ENCODE data around the gene SART3. TPM values are rescaled to one million over a fixed set of nuclear protein-coding genes. Genes with fewer than 3 reads are reported as not detected.

Gene SART3
- total and polyA plus RNA-seq, 2 of the 4 experiments (the other 2 are of a cell fraction): 22.6 to 37.8 TPM

DNA sequence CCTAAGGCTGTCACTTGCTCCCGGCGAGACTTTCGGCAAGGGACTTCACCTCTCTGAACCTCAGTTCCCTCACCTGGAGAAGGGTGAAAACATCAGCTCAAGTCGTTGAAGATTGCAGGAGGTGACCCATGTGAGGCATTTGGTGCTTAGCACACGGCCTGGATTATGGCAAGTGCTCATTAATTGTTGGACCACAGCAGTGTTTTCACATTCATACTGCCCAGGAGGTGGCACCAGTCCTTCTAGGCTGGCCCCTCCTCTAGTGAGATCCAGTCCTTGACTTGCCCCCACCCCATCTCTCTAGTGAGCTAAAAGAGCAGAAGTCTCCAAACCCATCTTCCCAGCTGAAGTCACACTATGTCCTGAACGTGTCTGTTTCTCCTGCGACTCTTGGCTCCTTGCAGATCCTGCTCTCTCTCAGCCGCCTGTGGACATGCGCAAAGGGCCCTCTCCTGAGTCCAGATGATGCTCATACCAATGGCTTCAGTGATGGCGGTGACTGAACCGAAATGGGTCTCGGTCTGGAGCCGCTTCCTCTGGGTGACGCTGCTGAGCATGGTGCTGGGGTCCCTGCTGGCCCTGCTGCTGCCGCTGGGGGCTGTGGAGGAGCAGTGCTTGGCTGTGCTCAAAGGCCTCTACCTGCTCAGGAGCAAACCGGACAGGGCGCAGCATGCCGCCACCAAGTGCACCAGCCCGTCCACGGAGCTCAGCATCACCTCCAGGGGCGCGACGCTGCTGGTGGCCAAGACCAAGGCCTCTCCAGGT, 44.3 kb downstream of the SART3 start:
- POLR2A ChIA-PET (ENCODE audit: unreplicated experiment): no interaction called here
- TF ChIP-seq MXI1 (IDR thresholded peaks at IDR 0.05; ENCODE audit: borderline replicate concordance, low read depth, low read length) (no peak), ELK1 (IDR thresholded peaks at IDR 0.05; ENCODE audit: borderline replicate concordance, low read depth, low read length) (no peak), SMC3 (IDR thresholded peaks at IDR 0.05; ENCODE audit: low read depth, low read length) (no peak), MAZ (IDR thresholded peaks at IDR 0.05; ENCODE audit: borderline replicate concordance, low read depth, low read length) (no peak), POLR2A (IDR thresholded peaks at IDR 0.05; ENCODE audit: low read depth, low read length) (no peak), MAFK (IDR thresholded peaks at IDR 0.05; ENCODE audit: low read depth, low read length) (no peak), CEBPB (IDR thresholded peaks at IDR 0.05; ENCODE audit: low read depth, low read length) (no peak), CTCF (conservative IDR thresholded peaks at IDR 0.05; ENCODE audit: low read depth, low read length) (no peak), BHLHE40 (IDR thresholded peaks at IDR 0.05; ENCODE audit: low read depth, low read length) (no peak), CHD1 (IDR thresholded peaks at IDR 0.05; ENCODE audit: low read depth, low read length) (no peak), NFE2L2 (IDR thresholded peaks at IDR 0.05; ENCODE audit: low read depth, low read length) (no peak), RCOR1 (IDR thresholded peaks at IDR 0.05; ENCODE audit: insufficient replicate concordance, low read length) (no peak), RAD21 (IDR thresholded peaks at IDR 0.05; ENCODE audit: low read length) (no peak), RFX5 (IDR thresholded peaks at IDR 0.05; ENCODE audit: low read depth, low read length) (no peak), FOS (IDR thresholded peaks at IDR 0.05; ENCODE audit: low read depth, low read length) (no peak)

More for the DNA sequence above, 44.3 kb downstream of the SART3 start:
- Histone ChIP-seq H2AFZ (replicated peaks; ENCODE audit: low read length, poor library complexity) (no peak overlapping the region), H2BK15ac (ENCODE audit: low read depth, low read length) (no peak overlapping the region), H2BK120ac (ENCODE audit: low read depth, low read length) (no peak overlapping the region), H3K4ac (ENCODE audit: low read depth, low read length) (no peak overlapping the region), H3K23ac (ENCODE audit: low read depth, low read length) (no peak overlapping the region), H4K91ac (ENCODE audit: insufficient read depth, low read depth, low read length) (no peak overlapping the region), H2BK20ac (ENCODE audit: low read depth, low read length) (no peak overlapping the region), H4K8ac (ENCODE audit: low read depth in 2 of 2, low read length in 2 of 2) (no peak overlapping the region), H3K18ac (ENCODE audit: low read depth, low read length) (no peak overlapping the region), H4K20me1 (ENCODE audit: insufficient read depth, low read length) (no peaks in the 10 kb centered on the region; the same call in 1 of the 2 replicates), H2AK5ac (ENCODE audit: low read depth, low read length) (no peak overlapping the region), H3K9ac (ENCODE audit: low read depth, low read length) (no peak overlapping the region), H3K4me3 (ENCODE audit: insufficient read depth, low read depth, low read length) (no peak overlapping the region), H3K4me2 (ENCODE audit: low read depth, low read length) (no peak overlapping the region), H3K27ac (ENCODE audit: insufficient read depth, low read length) (no peak overlapping the region), H3K36me3 (ENCODE audit: control insufficient read depth, insufficient read depth, low read length) (peaks cover 33% of the 10 kb centered on the region), H3K9me1 (ENCODE audit: insufficient read depth, low read length) (peaks cover 18% of the 10 kb centered on the region; the same call in 1 of the 2 replicates), H3K27me3 (ENCODE audit: control insufficient read depth, insufficient read depth, low read length) (no peaks in the 10 kb centered on the region; the same call in 1 of the 2 replicates), H3K79me1 (ENCODE audit: low read depth in 1 of 2, low read length in 2 of 2) (peaks cover 19 to 50% of the 10 kb centered on the region in 2 experiments), H4K5ac (ENCODE audit: low read depth, low read length) (no peak overlapping the region), H3K4me1 (ENCODE audit: control insufficient read depth, insufficient read depth, low read length) (peaks cover 3% of the 10 kb centered on the region), H3K56ac (ENCODE audit: extremely low read depth, insufficient read depth, low read length) (no peak overlapping the region), H2BK5ac (ENCODE audit: low read depth, low read length, poor library complexity, severe bottlenecking) (no peak overlapping the region), H2AK9ac (replicated peaks; ENCODE audit: low read depth, low read length, poor library complexity) (no peak overlapping the region), H3K9me3 (ENCODE audit: control insufficient read depth, insufficient read depth, low read length) (no peaks in the 10 kb centered on the region), H3K14ac (replicated peaks; ENCODE audit: low read depth, low read length) (no peak overlapping the region)
- no TSS peak for BruUV-seq (replicated peaks)
- CTCF ChIA-PET: no interaction called here
- no peak for ATAC-seq (ENCODE audit: low read depth)
- in situ Hi-C loops (cut with MboI; ENCODE audit: low sequenced_read_pairs) (loop anchor here (25.0 kb wide), 1 partner anchor 829 kb away; the partner anchor contains the start of gene PWP1), dilution Hi-C loops (cut with HindIII; ENCODE audit: low sequenced_read_pairs, unreplicated experiment) (no loop called here), intact Hi-C loops (cut with micrococcal nuclease) (no loop called here)
- no peak for DNase-seq
- WGBS, 2 experiments (ENCODE audit: extremely low coverage in 2 of 2, insufficient read length in 1 of 2): 84% methylated on average over 10 of the region's 23 CpGs; no CpG with 5 or more reads in 1 of the 2 experiments

Data from IMR-90 (cell line).